Body of pancreas (tissue), 4 donors: ENCODE results near the gene BRK1. TPM values are rescaled to one million over a fixed set of nuclear protein-coding genes. Genes with fewer than 3 reads are reported as not detected.
"Not testable (repeated sequence)": the region's sequence is repeated elsewhere in the genome, so short reads cannot be mapped to it uniquely, and the experiment has no call there.

Experiments used
- ATAC-seq: fragments of 150-250 bp; one replicate; pipeline ENCODE4 v1.9.1; 2016
- DNase-seq, 4 donors: peaks; one replicate each; pipeline ENCODE4 v3.0.0-alpha.2; 2019
- H3K27ac ChIP-seq, 4 donors: fragments of 200-600 bp; sonication (generic); 1 replicate in 3 of 4; 2 replicates in 1 of 4; pipeline versions ENCODE4 v1.5.1 to v1.6.1; 2016 to 2019; ENCODE audit warnings: mild to moderate bottlenecking in 1 of 4, mixed read lengths in 1 of 4, moderate library complexity in 1 of 4
- H3K27me3 ChIP-seq, 2 donors: fragments of 200-600 bp; sonication (generic); one replicate each; pipeline ENCODE4 v1.6.0; 2016; ENCODE audit warnings: mild to moderate bottlenecking in 1 of 2
- H3K36me3 ChIP-seq, 2 donors: fragments of 200-600 bp; sonication (generic); replicated peaks in 1 of 2; 2 replicates each; pipeline ENCODE4 v1.5.1; 2016; ENCODE audit warnings: low read depth in 2 of 2; ENCODE audit not compliant: insufficient read depth in 1 of 2
- H3K4me1 ChIP-seq: fragments of 200-600 bp; sonication (generic); one replicate; pipeline ENCODE4 v1.6.0; 2016
- H3K4me3 ChIP-seq, 2 donors: fragments of 200-600 bp; sonication (generic); 1 replicate in 1 of 2; 2 replicates in 1 of 2; pipeline ENCODE4 v1.5.1; 2016 to 2019
- H3K9me3 ChIP-seq, 3 donors: fragments of 200-600 bp; sonication (generic); 1 replicate in 2 of 3; 2 replicates in 1 of 3; pipeline ENCODE4 v1.5.1; 2016
- POLR2A ChIP-seq, 3 donors: fragments of 450-650 bp; IDR thresholded peaks; one replicate each; pipeline ENCODE4 v1.6.1; 2016; ENCODE audit warnings: antibody characterized with exemption in 3 of 3, mild to moderate bottlenecking in 2 of 3
- WGBS, 2 donors: methylation state at CpG; one replicate each; pipeline ENCODE4 v1.1.5; 2017; 5-methylcytosine and 5-hydroxymethylcytosine counted together
- intact Hi-C: fragments of 100-400 bp; cut with DNase I; formaldehyde crosslinking; loops from one replicate; pipeline ENCODE4 v1.15.1; 2023
- total RNA-seq, 2 donors: library from RNA; depleted of rRNA; stranded (reverse); fragments of >200 nt; gene quantifications; one replicate each; pipeline ENCODE4 v1.1.0, GENCODE V29; 2016
- TF ChIP-seq, protein P1 (sequence below), 7 experiments: fragments of 450-650 bp in 4 of 7; fragments of 200-600 bp in 3 of 7; sonication (generic) in 3 of 7; IDR thresholded peaks; one replicate each; pipeline ENCODE4 v1.5.1; 2016 to 2019; ENCODE audit warnings: antibody characterized with exemption in 7 of 7

BRK1 gene
- total RNA-seq, 2 donors from 2014 or later, result 13.8 to 32.7 TPM

DNA sequence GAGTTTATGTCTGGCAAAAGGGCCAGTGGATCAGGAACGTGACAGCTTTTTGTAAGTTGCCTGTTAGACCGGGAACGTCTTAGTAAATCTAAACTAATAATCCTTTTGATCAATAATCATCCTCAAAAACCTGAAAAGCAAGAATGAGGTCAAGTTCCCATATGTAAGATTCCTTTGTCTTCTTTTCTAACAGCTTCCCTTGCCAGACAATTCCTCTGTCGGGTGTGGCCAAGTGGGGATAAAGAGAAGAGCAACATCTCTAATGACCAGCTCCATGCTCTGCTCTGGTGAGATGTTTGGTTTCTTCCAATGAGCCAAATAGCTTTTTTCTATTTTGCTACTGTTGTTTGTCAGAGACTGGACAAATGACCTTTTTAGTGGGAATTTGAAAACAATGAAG, 27.2 kb upstream of the BRK1 start:
- ATAC-seq, result no peak
- intact Hi-C loops, result no loop called here
- WGBS, 2 donors, result 72 to 89% methylated on average over 4 of the region's 4 CpGs
- no peak overlapping the region for H3K4me3 ChIP-seq
- H3K36me3 ChIP-seq, result no peaks in the 10 kb centered on the region
- H3K27me3 ChIP-seq, result no peaks in the 10 kb centered on the region
- H3K4me1 ChIP-seq, result peaks cover 9% of the 10 kb centered on the region
- no peak for TF ChIP-seq POLR2A (IDR thresholded peaks at IDR 0.05)
- TF ChIP-seq, protein P1, sequence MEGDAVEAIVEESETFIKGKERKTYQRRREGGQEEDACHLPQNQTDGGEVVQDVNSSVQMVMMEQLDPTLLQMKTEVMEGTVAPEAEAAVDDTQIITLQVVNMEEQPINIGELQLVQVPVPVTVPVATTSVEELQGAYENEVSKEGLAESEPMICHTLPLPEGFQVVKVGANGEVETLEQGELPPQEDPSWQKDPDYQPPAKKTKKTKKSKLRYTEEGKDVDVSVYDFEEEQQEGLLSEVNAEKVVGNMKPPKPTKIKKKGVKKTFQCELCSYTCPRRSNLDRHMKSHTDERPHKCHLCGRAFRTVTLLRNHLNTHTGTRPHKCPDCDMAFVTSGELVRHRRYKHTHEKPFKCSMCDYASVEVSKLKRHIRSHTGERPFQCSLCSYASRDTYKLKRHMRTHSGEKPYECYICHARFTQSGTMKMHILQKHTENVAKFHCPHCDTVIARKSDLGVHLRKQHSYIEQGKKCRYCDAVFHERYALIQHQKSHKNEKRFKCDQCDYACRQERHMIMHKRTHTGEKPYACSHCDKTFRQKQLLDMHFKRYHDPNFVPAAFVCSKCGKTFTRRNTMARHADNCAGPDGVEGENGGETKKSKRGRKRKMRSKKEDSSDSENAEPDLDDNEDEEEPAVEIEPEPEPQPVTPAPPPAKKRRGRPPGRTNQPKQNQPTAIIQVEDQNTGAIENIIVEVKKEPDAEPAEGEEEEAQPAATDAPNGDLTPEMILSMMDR (IDR thresholded peaks at IDR 0.05), result no peak
- no peaks in the 10 kb centered on the region for H3K9me3 ChIP-seq
- no peak overlapping the region for H3K27ac ChIP-seq
- DNase-seq, result no peak

GRCh38 chr3:10090179-10090578, 25.3 kb upstream of the BRK1 start:
- WGBS, 2 donors, result 53 to 63% methylated on average over 6 of the region's 6 CpGs
- H3K27ac ChIP-seq, result peak overlapping the region in 2 of 4 donors; percentile 2 to 14
- peak in 3 of 4 donors; percentile 19 to 68 (median 49) for DNase-seq
- no peaks in the 10 kb centered on the region for H3K27me3 ChIP-seq
- H3K9me3 ChIP-seq, result no peaks in the 10 kb centered on the region
- intact Hi-C loops, result no loop called here
- TF ChIP-seq POLR2A (IDR thresholded peaks at IDR 0.05), result no peak
- TF ChIP-seq, protein P1 (IDR thresholded peaks at IDR 0.05), result no peak
- peak; percentile 72 for ATAC-seq
- H3K4me1 ChIP-seq, result peaks cover 9% of the 10 kb centered on the region
- no peak overlapping the region for H3K4me3 ChIP-seq
- H3K36me3 ChIP-seq, result no peaks in the 10 kb centered on the region

DNA sequence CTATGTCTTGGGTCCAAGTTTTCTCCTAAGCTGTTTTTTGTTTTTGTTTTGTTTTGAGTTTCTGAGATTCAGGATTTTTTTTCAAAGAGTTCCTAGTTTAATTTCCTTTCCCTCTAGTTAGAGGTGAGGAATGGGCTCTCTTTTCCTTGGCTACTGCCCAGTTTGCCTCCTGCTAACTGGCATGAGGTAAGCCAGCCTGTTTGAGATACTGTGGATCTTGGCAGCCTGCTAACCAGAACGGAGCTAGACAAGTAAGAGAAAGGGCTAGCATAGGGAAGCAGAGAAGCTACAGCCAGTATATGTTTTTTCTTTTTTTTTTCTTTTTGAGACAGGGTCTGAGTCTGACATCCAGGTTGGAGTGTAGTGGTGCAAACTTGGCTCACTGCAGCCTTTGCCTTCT, 24.7 kb upstream of the BRK1 start:
- peak; percentile 68 for ATAC-seq
- intact Hi-C loops, result not testable (repeated sequence)

DNA sequence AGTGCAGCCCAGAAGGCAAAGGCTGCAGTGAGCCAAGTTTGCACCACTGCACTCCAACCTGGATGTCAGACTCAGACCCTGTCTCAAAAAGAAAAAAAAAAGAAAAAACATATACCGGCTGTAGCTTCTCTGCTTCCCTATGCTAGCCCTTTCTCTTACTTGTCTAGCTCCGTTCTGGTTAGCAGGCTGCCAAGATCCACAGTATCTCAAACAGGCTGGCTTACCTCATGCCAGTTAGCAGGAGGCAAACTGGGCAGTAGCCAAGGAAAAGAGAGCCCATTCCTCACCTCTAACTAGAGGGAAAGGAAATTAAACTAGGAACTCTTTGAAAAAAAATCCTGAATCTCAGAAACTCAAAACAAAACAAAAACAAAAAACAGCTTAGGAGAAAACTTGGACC, 24.1 kb upstream of the BRK1 start:
- peak; percentile 45 for ATAC-seq
- intact Hi-C loops, result not testable (repeated sequence)
- 28 to 54% methylated on average over 2 of the region's 2 CpGs for WGBS, 2 donors

More for the DNA sequence above, 24.7 kb upstream of the BRK1 start:
- DNase-seq, H3K27me3 ChIP-seq, H3K36me3 ChIP-seq, H3K4me3 ChIP-seq, H3K4me1 ChIP-seq, H3K9me3 ChIP-seq: not testable (repeated sequence)
- H3K27ac ChIP-seq, result peak overlapping the region in 2 of 4 donors; percentile 2 to 34
- WGBS, 2 donors, result no CpG with 5 or more reads among the region's 1 CpG

DNA sequence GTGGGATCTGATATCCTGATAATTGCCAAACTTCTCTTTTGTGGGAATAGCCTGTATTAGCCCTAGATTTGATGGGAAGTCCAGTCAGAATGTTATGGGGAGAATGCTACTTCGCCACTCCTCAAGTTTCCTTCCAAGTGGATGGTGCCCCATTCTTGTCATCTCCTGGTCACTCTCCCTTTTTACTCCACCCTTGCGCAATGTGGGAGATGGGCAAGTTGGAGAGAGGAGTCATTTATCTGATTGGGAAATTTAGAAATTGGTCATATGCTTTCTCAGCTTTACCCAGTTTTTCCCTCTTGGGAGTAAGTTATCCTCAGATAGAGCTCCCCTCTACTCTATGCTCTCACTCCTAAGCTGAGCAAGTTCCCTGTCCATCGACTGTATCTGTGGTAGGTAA, 21.8 kb upstream of the BRK1 start:
- H3K9me3 ChIP-seq, result no peaks in the 10 kb centered on the region
- DNase-seq, result no peak
- intact Hi-C loops, result no loop called here
- H3K36me3 ChIP-seq, result no peaks in the 10 kb centered on the region
- 92 to 96% methylated on average over 3 of the region's 3 CpGs for WGBS, 2 donors
- no peak for ATAC-seq
- no peak overlapping the region for H3K4me3 ChIP-seq
- no peaks in the 10 kb centered on the region for H3K27me3 ChIP-seq
- H3K4me1 ChIP-seq, result peaks cover 9% of the 10 kb centered on the region
- TF ChIP-seq POLR2A (IDR thresholded peaks at IDR 0.05), result no peak
- TF ChIP-seq, protein P1 (IDR thresholded peaks at IDR 0.05), result no peak
- no peak overlapping the region for H3K27ac ChIP-seq

More for the DNA sequence above, 24.1 kb upstream of the BRK1 start:
- H3K27ac ChIP-seq, result peak overlapping the region in 1 of 4 donors; percentile 34
- not testable (repeated sequence) for H3K36me3 ChIP-seq, H3K4me1 ChIP-seq, H3K4me3 ChIP-seq, DNase-seq, H3K9me3 ChIP-seq, H3K27me3 ChIP-seq

DNA sequence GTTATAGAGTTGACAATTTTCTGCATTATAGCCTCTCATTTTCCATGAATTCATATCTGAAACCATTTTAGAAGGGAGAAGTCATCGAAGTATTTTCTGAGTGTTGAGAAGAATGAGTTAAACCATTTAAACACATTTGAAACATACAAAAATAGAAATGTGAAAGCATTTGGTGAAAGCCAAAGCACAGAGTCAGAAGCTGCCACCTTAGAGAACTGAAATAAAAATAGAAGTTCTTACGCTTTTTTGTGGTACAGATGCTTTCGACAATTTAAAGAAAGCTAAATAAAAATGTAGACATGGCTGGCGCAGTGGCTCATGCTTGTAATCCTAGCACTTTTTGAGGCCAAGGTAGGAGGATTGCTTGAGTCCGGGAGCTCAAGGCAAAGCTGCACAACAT, 16.4 kb upstream of the BRK1 start:
- Histone ChIP-seq H3K27ac (no peak overlapping the region), H3K4me3 (no peak overlapping the region), H3K27me3 (no peaks in the 10 kb centered on the region), H3K9me3 (no peaks in the 10 kb centered on the region), H3K36me3 (no peaks in the 10 kb centered on the region), H3K4me1 (no peaks in the 10 kb centered on the region)
- intact Hi-C loops, result no loop called here
- no peak for ATAC-seq
- TF ChIP-seq, protein P1 (IDR thresholded peaks at IDR 0.05), result no peak
- no peak for TF ChIP-seq POLR2A (IDR thresholded peaks at IDR 0.05)
- DNase-seq, result no peak
- WGBS, 2 donors, result 94 to 95% methylated on average over 5 of the region's 5 CpGs
